Measurements from ENCODE around the gene CATSPERD. TPM values are rescaled to one million over a fixed set of nuclear protein-coding genes. Genes with fewer than 3 reads are reported as not detected.
"Not testable (repeated sequence)": the region's sequence is repeated elsewhere in the genome, so short reads cannot be mapped to it uniquely, and the experiment has no call there.

CATSPERD gene
- total and polyA plus RNA-seq, 7 experiments from 2014 or later, result 0.07 TPM; not detected in 6

- H3K36me3 ChIP-seq (ENCODE audit: control insufficient read depth in 2 of 3, insufficient read depth in 3 of 3, low read length in 3 of 3), result no peaks in the 10 kb centered on the region
- Mint-ChIP-seq H3K27me3 (peaks cover 0 to 4% (median 0%) of the 10 kb centered on the region in 5 donors), H3K9me3 (peaks cover 0 to 4% (median 0%) of the 10 kb centered on the region in 11 donors), H3K27ac (no peak overlapping the region), H3K4me3 (no peak overlapping the region), H3K36me3 (no peaks in the 10 kb centered on the region), H3K4me1 (no peaks in the 10 kb centered on the region)
- H3K4me1 ChIP-seq (ENCODE audit: control insufficient read depth in 2 of 2, insufficient read depth in 2 of 2, low read length in 2 of 2), result no peaks in the 10 kb centered on the region
- H3K27ac ChIP-seq (ENCODE audit: low read depth, low read length), result no peak overlapping the region
- intact Hi-C loops (cut with micrococcal nuclease), result no loop called here
- H3K4me3 ChIP-seq (ENCODE audit: low read length), result no peak overlapping the region
- no peaks in the 10 kb centered on the region for H3K27me3 ChIP-seq (ENCODE audit: control insufficient read depth in 2 of 2, insufficient read depth in 2 of 2, low read length in 2 of 2)
- POLR2A ChIA-PET, result no interaction called here
- CTCF ChIA-PET, result no interaction called here
- no peaks in the 10 kb centered on the region for H3K9me3 ChIP-seq (ENCODE audit: control insufficient read depth in 2 of 3, low read length in 3 of 3)
- DNase-seq (no peak), ATAC-seq (no peak)
These were observed 23.2 kb downstream of the CATSPERD start for GRCh38 chr19:5743630-5744029.

- H3K4me3 ChIP-seq (ENCODE audit: low read length); H3K27me3 Mint-ChIP-seq; ATAC-seq; H3K27ac Mint-ChIP-seq; H3K4me1 Mint-ChIP-seq; POLR2A ChIA-PET; H3K36me3 ChIP-seq (ENCODE audit: control insufficient read depth in 2 of 3, insufficient read depth in 3 of 3, low read length in 3 of 3); H3K36me3 Mint-ChIP-seq; H3K27me3 ChIP-seq (ENCODE audit: control insufficient read depth in 2 of 2, insufficient read depth in 2 of 2, low read length in 2 of 2); H3K9me3 Mint-ChIP-seq; H3K9me3 ChIP-seq (ENCODE audit: control insufficient read depth in 2 of 3, low read length in 3 of 3); H3K4me1 ChIP-seq (ENCODE audit: control insufficient read depth in 2 of 2, insufficient read depth in 2 of 2, low read length in 2 of 2); H3K4me3 Mint-ChIP-seq; intact Hi-C loops (cut with micrococcal nuclease); H3K27ac ChIP-seq (ENCODE audit: low read depth, low read length); DNase-seq; CTCF ChIA-PET: not testable (repeated sequence)
These were observed 24.6 kb downstream of the CATSPERD start for GRCh38 chr19:5744999-5745398.

- H3K27ac ChIP-seq (ENCODE audit: low read depth, low read length); H3K9me3 Mint-ChIP-seq; H3K36me3 Mint-ChIP-seq; POLR2A ChIA-PET; H3K4me1 ChIP-seq (ENCODE audit: control insufficient read depth in 2 of 2, insufficient read depth in 2 of 2, low read length in 2 of 2); H3K9me3 ChIP-seq (ENCODE audit: control insufficient read depth in 2 of 3, low read length in 3 of 3); DNase-seq; H3K4me3 ChIP-seq (ENCODE audit: low read length); H3K36me3 ChIP-seq (ENCODE audit: control insufficient read depth in 2 of 3, insufficient read depth in 3 of 3, low read length in 3 of 3); H3K4me3 Mint-ChIP-seq; intact Hi-C loops (cut with micrococcal nuclease); H3K27me3 ChIP-seq (ENCODE audit: control insufficient read depth in 2 of 2, insufficient read depth in 2 of 2, low read length in 2 of 2); H3K27ac Mint-ChIP-seq; H3K4me1 Mint-ChIP-seq; CTCF ChIA-PET; ATAC-seq: not testable (repeated sequence)
- H3K27me3 Mint-ChIP-seq, result peaks cover 0 to 15% (median 0%) of the 10 kb centered on the region in 5 donors
These were observed 28.5 kb downstream of the CATSPERD start for GRCh38 chr19:5748920-5749319.

GRCh38 chr19:5749505-5749904 lies 29.1 kb downstream of the CATSPERD start:
- CTCF ChIA-PET, result no interaction called here
- H3K4me3 ChIP-seq (ENCODE audit: low read length), result no peak overlapping the region
- no peak for ATAC-seq
- H3K27ac ChIP-seq (ENCODE audit: low read depth, low read length), result no peak overlapping the region
- H3K27me3 ChIP-seq (ENCODE audit: control insufficient read depth in 2 of 2, insufficient read depth in 2 of 2, low read length in 2 of 2), result no peaks in the 10 kb centered on the region
- no peaks in the 10 kb centered on the region for H3K4me1 ChIP-seq (ENCODE audit: control insufficient read depth in 2 of 2, insufficient read depth in 2 of 2, low read length in 2 of 2)
- Mint-ChIP-seq H3K27me3 (peaks cover 0 to 17% (median 0%) of the 10 kb centered on the region in 5 donors), H3K36me3 (no peaks in the 10 kb centered on the region), H3K27ac (no peak overlapping the region), H3K4me1 (peaks cover 0 to 2% (median 0%) of the 10 kb centered on the region in 7 donors), H3K4me3 (no peak overlapping the region), H3K9me3 (no peaks in the 10 kb centered on the region)
- intact Hi-C loops (cut with micrococcal nuclease), result no loop called here
- no peaks in the 10 kb centered on the region for H3K9me3 ChIP-seq (ENCODE audit: control insufficient read depth in 2 of 3, low read length in 3 of 3)
- no peaks in the 10 kb centered on the region for H3K36me3 ChIP-seq (ENCODE audit: control insufficient read depth in 2 of 3, insufficient read depth in 3 of 3, low read length in 3 of 3)
- DNase-seq, result no peak
- POLR2A ChIA-PET, result no interaction called here

DNA sequence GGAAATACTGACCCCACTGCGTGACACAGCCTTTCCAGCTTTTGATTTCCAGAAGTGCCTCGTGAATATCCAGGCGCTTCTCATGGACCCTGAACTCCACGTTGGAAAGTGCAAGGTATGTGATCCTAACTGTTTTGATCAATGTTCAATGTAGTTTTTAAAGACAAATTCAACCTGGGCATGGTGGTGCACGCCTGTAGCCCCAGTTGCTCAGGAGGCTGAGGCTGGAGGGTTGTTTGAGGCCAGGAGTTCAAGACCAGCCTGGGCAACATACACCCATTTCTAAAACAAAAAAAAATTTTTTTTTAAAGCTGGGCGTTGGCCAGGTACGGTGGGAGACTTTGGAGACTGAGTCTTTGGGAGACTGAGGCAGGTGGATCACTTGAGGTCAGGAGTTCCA lies 31.3 kb downstream of the CATSPERD start:
- peaks cover 0 to 2% (median 0%) of the 10 kb centered on the region in 7 donors for H3K4me1 Mint-ChIP-seq
- H3K9me3 Mint-ChIP-seq, result no peaks in the 10 kb centered on the region
- intact Hi-C loops (cut with micrococcal nuclease), result no loop called here
- no peak overlapping the region for H3K27ac ChIP-seq (ENCODE audit: low read depth, low read length)
- no peaks in the 10 kb centered on the region for H3K4me1 ChIP-seq (ENCODE audit: control insufficient read depth in 2 of 2, insufficient read depth in 2 of 2, low read length in 2 of 2)
- ATAC-seq, result no peak
- H3K36me3 Mint-ChIP-seq, result no peaks in the 10 kb centered on the region
- no peak overlapping the region for H3K4me3 Mint-ChIP-seq
- no peak for DNase-seq
- H3K36me3 ChIP-seq (ENCODE audit: control insufficient read depth in 2 of 3, insufficient read depth in 3 of 3, low read length in 3 of 3), result no peaks in the 10 kb centered on the region
- H3K27me3 ChIP-seq (ENCODE audit: control insufficient read depth in 2 of 2, insufficient read depth in 2 of 2, low read length in 2 of 2), result no peaks in the 10 kb centered on the region
- H3K9me3 ChIP-seq (ENCODE audit: control insufficient read depth in 2 of 3, low read length in 3 of 3), result no peaks in the 10 kb centered on the region
- H3K27me3 Mint-ChIP-seq, result peaks cover 0 to 17% (median 0%) of the 10 kb centered on the region in 5 donors
- POLR2A ChIA-PET, result no interaction called here
- no peak overlapping the region for H3K27ac Mint-ChIP-seq
- CTCF ChIA-PET, result no interaction called here
- H3K4me3 ChIP-seq (ENCODE audit: low read length), result no peak overlapping the region

DNA sequence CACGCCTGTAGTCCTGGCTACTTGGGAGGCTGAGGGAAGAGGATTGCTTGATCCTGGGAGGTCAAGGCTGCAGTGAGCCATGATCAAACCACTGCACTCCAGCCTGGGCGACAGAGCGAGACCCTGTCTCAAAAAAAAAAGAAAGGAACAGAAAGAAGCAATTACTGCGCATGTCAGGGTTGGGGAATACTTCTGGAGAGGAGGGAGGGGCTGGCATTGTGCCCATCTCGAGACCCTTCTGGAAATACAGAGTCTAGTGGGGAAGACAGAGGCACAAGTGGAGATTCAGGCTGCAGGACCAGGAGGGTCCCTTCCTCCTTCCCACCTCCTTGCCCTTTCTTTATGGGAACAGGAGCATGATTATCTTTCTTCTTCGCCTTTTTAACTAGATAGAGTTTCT lies 33.3 kb downstream of the CATSPERD start:
- no peak for DNase-seq
- H3K27me3 Mint-ChIP-seq, result peaks cover 0 to 22% (median 0%) of the 10 kb centered on the region in 5 donors
- intact Hi-C loops (cut with micrococcal nuclease), result no loop called here
- POLR2A ChIA-PET, result no interaction called here
- H3K9me3 ChIP-seq (ENCODE audit: control insufficient read depth in 2 of 3, low read length in 3 of 3), result no peaks in the 10 kb centered on the region
- peaks cover 0 to 2% (median 0%) of the 10 kb centered on the region in 7 donors for H3K4me1 Mint-ChIP-seq
- no peak overlapping the region for H3K4me3 Mint-ChIP-seq
- CTCF ChIA-PET, result interaction anchor here (0.7 kb wide), 1 partner anchor 57 kb away, joined by 4 read pairs; no protein-coding TSS in a partner anchor
- ATAC-seq, result no peak
- no peak overlapping the region for H3K27ac Mint-ChIP-seq
- no peaks in the 10 kb centered on the region for H3K36me3 Mint-ChIP-seq
- no peaks in the 10 kb centered on the region for H3K27me3 ChIP-seq (ENCODE audit: control insufficient read depth in 2 of 2, insufficient read depth in 2 of 2, low read length in 2 of 2)
- no peaks in the 10 kb centered on the region for H3K36me3 ChIP-seq (ENCODE audit: control insufficient read depth in 2 of 3, insufficient read depth in 3 of 3, low read length in 3 of 3)
- H3K27ac ChIP-seq (ENCODE audit: low read depth, low read length), result no peak overlapping the region
- no peaks in the 10 kb centered on the region for H3K4me1 ChIP-seq (ENCODE audit: control insufficient read depth in 2 of 2, insufficient read depth in 2 of 2, low read length in 2 of 2)
- no peak overlapping the region for H3K4me3 ChIP-seq (ENCODE audit: low read length)
- no peaks in the 10 kb centered on the region for H3K9me3 Mint-ChIP-seq

DNA sequence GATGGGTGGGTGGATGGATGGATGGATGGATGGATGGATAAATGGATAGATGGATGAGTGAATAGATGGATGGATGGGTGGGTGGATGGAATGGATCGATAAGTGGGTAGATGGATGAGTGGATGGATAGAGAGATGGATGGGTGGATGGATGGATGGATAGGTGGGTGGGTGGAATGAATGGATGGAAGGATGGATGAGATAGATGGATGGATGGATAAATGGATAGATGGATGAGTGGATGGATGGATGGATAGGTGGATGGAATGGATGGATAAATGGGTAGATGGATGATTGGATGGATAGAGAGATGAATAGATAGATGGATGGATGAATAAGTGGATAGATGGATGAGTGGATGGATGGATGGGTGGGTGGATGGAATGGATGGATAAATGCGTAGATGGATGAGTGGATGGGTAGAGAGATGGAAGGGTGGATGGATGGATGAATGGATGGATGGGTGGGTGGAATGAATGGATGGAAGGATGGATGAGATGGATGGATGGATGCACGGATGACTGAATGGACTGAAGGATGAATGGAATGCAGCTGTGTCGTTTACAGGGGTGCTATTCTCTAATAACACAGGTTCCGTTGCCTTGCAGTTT lies 42.3 kb downstream of the CATSPERD start:
- Histone ChIP-seq H3K36me3 (ENCODE audit: control insufficient read depth in 2 of 3, insufficient read depth in 3 of 3, low read length in 3 of 3) (no peaks in the 10 kb centered on the region), H3K4me1 (ENCODE audit: control insufficient read depth in 2 of 2, insufficient read depth in 2 of 2, low read length in 2 of 2) (no peaks in the 10 kb centered on the region), H3K4me3 (ENCODE audit: low read length) (no peak overlapping the region), H3K27me3 (ENCODE audit: control insufficient read depth in 2 of 2, insufficient read depth in 2 of 2, low read length in 2 of 2) (no peaks in the 10 kb centered on the region), H3K9me3 (ENCODE audit: control insufficient read depth in 2 of 3, low read length in 3 of 3) (no peaks in the 10 kb centered on the region), H3K27ac (ENCODE audit: low read depth, low read length) (no peak overlapping the region)
- no peaks in the 10 kb centered on the region for H3K36me3 Mint-ChIP-seq
- ChIA-PET CTCF (no interaction called here), POLR2A (no interaction called here)
- DNase-seq (no peak), ATAC-seq (no peak)
- H3K9me3 Mint-ChIP-seq, result peaks cover 0 to 9% (median 0%) of the 10 kb centered on the region in 11 donors
- no peak overlapping the region for H3K27ac Mint-ChIP-seq
- no peak overlapping the region for H3K4me3 Mint-ChIP-seq
- intact Hi-C loops (cut with micrococcal nuclease), result no loop called here
- H3K27me3 Mint-ChIP-seq, result peaks cover 0 to 16% (median 5%) of the 10 kb centered on the region in 5 donors
- H3K4me1 Mint-ChIP-seq, result peaks cover 0 to 2% (median 0%) of the 10 kb centered on the region in 7 donors
